ENCODE results near the gene ASB14.

Gene ASB14

GRCh38 chr3:57227930-57228751 lies 64.3 kb downstream of the ASB14 start:
- peak overlapping the region; percentile 85 for H3K4me3 ChIP-seq (ENCODE audit: low read depth, low read length)
- no peak for TF ChIP-seq CTCF (IDR thresholded peaks at IDR 0.05; ENCODE audit: low read depth, low read length)

GRCh38 chr3:57227204-57227929 lies 65.1 kb downstream of the ASB14 start, which contains the start of gene APPL1:
Gene APPL1 (plus strand): TSS chr3:57227729. CDS start chr3:57227884, 155 bp downstream.
- no peak for TF ChIP-seq CTCF (IDR thresholded peaks at IDR 0.05; ENCODE audit: low read depth, low read length)
- H3K4me3 ChIP-seq (ENCODE audit: low read depth, low read length) = peak within 1 kb of the TSS; percentile 85

- no peak for TF ChIP-seq CTCF (IDR thresholded peaks at IDR 0.05; ENCODE audit: low read depth, low read length)
- no peak overlapping the region for H3K4me3 ChIP-seq (ENCODE audit: low read depth, low read length)
These were observed 66.3 kb downstream of the ASB14 start for GRCh38 chr3:57226176-57226575.

- TF ChIP-seq CTCF (IDR thresholded peaks at IDR 0.05; ENCODE audit: low read depth, low read length) = no peak
- no peak overlapping the region for H3K4me3 ChIP-seq (ENCODE audit: low read depth, low read length)
These were observed 67.6 kb downstream of the ASB14 start for GRCh38 chr3:57224856-57225255.

GRCh38 chr3:57221883-57222282 lies 70.6 kb downstream of the ASB14 start:
- no peak for TF ChIP-seq CTCF (IDR thresholded peaks at IDR 0.05; ENCODE audit: low read depth, low read length)
- H3K4me3 ChIP-seq (ENCODE audit: low read depth, low read length) = no peak overlapping the region
